Stimulated activated CD4-positive, alpha-beta T cell treated with anti-CD3 and anti-CD28 coated beads, TNF-alpha, amount 100 ng/mL, for 24 hours (primary cell): ENCODE data around the gene TAP2.
A peak's percentile ranks its signal among the peaks of the same experiment; 100 is the strongest.

Source experiments
- DNase-seq, 3 experiments: peaks; one replicate each; pipeline ENCODE4 v3.0.0-alpha.2; 2020; ENCODE audit warnings: low read depth in 3 of 3

TAP2 gene

DNA sequence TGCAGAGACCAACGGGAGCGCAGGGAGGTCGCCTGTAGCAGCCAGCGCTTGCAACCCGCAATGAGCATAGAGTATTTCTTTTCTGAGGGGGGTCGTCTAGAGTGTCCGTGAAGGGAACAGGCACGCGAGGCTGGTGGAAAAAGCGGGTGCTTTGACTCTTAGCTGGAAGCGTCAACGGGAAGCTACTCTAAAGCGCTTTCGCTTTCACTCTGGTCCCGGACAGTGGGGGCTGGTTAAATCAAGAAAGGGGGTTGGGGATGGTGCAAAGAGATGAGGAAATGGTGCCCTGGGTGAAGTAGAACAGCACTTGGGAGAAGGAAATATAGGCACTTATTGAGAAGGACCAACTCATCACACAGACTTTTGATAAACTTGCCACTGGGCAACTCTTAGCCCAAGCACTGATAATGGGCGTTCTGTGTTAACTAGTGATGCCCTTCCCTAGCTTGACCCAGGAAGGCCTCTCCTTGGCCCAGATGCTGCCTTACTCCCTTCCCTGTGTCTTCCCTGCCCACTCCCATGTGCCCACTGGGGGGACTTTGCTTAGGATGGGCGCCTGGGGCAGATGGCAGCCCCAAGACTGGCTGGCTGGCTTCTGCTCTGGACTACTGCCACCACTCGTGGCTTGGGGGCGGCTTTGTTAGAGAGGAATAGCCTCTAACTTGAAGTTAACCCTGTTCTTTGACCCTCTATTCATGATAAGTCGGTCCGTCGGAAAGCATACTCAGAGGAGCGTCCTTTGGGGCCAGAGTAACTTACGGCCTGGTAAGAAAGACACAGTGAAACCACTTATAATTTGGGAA, 16.0 kb upstream of the TAP2 start:
- peak in 1 of 3 experiments; percentile 56 for DNase-seq

DNA sequence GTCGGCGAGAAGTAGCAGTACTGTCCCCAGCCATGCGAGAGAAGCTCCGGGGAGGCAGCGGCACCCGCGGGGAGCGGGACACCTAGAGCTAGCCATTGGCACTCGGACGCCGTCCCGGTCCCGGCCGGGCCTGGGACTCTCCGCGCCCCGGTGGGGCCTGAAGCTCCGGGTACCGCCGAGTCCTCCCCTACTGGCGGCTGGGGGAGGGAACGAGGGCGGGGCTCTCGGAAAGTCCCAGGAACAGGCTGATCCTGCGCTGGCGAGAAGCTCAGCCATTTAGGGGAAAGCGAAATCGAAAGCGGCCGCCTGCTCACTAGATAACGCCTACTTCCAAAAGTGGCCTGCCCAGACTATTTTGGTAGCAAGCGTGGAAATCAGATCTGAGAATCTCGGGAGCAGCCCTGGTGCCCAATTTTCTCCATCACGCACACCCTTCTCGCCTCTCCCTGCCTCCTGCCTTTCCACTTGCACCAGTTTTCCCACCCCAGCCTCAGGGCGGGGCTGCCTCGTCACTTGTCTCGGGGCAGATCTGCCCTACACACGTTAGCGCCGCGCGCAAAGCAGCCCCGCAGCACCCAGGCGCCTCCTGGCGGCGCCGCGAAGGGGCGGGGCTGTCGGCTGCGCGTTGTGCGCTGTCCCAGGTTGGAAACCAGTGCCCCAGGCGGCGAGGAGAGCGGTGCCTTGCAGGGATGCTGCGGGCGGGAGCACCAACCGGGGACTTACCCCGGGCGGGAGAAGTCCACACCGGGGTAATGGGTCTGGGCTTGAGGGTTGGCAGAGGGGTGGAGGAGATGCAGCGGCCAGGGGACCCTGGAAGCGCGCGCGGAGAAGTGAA, 15.2 kb upstream of the TAP2 start, which contains the start of the genes PSMB9 and TAP1:
TSS of gene PSMB9 (plus strand) at position 652 of the 835 bp plus-strand sequence. CDS start at position 690, 38 bp downstream.
TSS of gene TAP1 (minus strand) at position 164 of the 835 bp plus-strand sequence. CDS start at position 96, 68 bp downstream.
- peak; percentile 91 to 96 (median 92) for DNase-seq

DNA sequence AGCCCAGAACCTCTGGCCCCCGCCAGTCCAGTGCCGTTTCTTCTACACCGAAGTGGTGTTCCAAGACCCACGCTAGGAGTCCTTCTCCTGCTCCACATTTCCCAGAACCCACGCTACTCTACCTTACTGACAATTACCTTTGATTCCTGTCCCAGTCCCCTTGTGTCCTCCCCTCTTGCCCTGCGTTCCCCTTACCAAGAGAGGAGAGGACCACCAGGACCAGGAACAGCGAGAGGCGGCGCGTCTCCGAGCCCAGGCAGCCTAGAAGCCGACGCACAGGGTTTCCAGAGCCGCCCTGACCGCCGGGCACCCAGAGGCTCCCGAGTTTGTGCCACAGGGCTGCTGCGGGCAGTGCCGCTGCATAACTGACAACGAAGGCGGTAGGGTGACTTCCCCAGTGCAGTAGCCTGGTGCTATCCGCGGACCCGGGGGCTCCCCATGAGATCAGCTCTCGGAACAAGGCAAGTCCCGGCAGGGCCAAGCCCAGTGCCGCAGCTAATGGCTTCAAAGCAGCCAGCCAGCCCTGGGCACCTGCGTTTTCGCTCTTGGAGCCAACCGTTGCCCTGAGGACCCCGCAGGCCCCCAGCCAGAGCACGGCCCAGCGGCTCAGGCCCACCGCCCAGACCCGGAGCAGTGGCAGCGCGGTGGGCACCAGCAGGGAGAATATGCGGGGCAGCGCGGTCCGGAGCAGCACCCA, 14.5 kb upstream of the TAP2 start:
- peak in 1 of 3 experiments; percentile 48 for DNase-seq

DNA sequence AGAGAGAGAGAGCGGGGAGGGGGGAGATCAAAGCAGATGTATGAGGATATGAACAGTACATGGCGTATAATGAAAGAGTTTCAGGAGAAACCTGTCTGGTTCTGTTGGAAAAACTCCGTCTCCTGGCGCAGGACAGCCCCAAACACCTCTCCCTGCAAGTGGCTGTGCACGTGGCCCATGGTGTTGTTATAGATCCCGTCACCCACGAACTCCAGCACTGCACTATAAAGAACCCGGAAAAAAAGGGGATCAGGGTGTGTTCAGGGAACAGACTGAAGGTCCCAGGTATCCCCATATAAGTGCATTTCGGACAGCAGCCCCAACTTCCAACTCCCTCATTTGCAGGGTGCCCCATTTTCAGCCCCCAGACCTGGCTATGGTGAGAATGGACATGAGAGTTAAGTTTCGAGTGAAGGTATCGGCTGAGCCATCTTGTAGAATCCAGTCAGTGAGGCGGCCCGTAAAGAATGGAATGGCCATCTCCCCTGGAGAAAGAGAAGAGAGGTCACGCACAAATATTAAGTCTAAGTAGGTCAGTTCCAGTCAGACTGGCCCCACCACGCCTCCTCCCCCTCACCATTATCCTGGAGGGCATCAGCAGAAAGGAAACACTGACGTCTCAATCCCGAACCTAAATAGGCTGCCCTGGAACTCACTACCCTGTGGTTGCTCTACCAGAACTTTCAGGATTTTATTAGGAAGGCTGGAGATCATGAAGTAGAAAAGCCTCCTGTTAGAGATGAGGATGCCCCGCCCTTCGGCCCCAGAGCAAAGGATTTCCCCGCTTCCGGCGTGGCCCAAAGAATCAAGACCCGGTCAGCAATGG, 13.7 kb upstream of the TAP2 start:
- no peak for DNase-seq

DNA sequence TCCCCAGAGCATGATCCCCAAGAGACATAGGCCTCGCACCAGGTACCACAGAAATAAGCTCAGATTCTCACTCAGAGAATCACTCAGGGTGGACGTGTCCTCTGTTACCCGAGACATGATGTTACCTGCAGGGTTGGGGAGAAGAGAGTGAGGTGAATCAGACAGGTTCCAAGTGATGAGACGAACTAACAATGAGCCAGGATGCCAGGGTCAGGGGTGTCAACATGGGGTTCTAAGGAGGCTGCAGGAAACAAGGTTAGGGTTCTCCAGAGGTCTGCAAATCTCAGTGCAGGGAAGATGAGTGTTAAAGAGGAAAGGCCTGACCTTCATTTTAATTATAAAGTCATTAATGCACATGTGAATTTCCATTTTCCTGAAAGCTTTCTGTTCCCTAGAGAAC, 12.5 kb upstream of the TAP2 start:
- no peak for DNase-seq

DNA sequence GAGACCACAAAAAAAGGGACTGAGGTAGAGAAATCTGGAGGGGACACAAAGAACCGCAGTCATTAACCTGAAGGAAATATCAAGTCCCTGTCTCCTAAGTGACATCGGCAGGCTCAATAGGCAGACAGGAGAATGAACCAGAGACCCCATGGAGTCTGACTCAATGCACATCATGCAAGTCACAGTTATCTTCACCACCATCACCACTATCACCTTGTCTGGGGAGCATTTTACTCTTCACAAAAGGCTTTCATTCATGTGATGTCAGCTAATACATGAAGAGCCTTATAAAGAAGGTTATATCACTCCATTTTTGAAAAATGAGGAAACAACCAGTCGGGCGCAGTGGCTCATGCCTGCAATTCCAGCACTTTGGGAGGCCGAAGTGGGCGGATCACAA, 10.6 kb upstream of the TAP2 start:
- DNase-seq = no peak

DNA sequence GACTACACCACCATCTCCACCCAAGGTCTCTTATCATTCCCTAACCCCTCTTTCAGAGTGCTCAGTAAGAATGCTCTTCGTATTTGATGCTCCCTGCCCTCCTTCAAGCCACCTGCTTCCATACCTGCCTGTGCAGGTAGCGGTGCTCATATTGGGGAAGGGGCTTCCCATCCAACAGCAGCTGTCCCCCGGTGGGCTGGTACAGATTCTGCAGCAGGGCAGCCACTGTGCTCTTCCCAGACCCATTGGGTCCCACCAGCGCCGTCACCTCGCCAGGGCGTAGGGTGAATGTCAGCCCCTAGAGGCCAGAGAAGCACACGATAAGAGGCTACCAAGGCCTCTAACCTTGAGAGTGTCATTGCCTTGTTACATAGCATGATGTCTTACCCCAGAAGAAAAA, 9.3 kb upstream of the TAP2 start:
- DNase-seq = no peak

DNA sequence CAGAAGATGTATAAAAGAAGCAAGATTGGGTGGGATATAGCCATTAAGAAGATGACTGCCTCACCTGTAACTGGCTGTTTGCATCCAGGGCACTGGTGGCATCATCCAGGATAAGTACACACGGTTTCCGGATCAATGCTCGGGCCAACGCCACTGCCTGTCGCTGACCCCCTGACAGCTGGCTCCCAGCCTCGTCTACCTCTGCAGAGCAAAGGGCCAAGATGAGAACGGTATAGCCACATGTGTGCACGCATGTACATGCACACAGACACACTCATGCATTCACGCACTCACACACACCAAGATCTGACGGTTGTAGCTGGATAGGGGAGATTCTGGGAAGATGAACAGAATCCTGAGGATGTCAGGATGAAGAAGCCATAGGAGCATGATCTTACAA, 8.5 kb upstream of the TAP2 start:
- no peak for DNase-seq

DNA sequence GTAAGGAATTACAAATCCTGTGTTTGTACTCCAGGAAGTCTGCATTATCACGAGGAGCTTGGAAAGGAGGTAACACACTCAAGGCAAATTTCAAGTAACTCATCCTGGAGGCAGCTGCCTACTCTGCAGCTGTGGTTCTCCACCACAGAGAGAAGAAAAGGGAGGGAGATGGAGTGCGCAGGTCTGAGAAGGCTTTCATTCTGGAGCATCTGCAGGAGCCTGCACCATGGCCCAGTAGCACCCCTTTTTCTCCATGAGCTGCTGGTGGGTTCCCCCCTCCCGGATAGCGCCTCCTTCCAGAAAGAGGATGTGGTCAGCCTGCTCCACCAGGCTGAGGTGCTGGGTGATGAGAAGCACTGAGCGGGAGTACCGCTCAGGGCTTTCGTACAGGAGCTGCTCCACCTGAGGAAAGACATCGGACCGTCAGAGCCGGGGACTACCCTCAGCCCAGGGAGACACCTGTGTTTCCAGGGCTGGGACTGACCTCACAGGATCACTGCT, 6.9 kb upstream of the TAP2 start:
- DNase-seq = peak in 1 of 3 experiments; percentile 50

DNA sequence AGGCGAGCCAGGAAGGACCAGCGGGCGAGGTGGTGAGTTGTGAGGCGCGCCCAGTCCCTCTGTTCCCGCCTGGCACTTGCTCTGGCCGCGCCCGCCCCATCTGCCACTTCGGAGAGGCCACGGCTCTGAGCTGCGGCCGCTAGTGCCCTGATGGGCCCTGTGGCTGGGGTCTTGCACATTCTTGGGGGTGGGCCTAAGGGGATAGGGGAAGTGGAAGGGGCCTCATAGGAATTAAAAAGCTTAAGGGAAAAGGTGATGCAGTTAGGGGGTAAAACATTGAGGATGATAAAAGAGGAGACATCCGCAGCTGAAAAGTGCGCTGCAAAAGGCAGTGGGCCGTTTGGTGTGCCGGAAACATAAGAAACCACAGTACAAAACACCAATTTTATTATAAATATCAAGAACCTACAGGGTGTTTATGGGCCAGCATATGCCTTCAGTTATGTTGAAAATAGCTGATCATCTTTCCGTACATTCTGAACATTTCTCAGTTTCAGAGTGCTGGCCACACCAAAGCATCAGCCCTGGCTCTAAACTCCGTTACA, 6.4 kb upstream of the TAP2 start:
- DNase-seq = no peak

DNA sequence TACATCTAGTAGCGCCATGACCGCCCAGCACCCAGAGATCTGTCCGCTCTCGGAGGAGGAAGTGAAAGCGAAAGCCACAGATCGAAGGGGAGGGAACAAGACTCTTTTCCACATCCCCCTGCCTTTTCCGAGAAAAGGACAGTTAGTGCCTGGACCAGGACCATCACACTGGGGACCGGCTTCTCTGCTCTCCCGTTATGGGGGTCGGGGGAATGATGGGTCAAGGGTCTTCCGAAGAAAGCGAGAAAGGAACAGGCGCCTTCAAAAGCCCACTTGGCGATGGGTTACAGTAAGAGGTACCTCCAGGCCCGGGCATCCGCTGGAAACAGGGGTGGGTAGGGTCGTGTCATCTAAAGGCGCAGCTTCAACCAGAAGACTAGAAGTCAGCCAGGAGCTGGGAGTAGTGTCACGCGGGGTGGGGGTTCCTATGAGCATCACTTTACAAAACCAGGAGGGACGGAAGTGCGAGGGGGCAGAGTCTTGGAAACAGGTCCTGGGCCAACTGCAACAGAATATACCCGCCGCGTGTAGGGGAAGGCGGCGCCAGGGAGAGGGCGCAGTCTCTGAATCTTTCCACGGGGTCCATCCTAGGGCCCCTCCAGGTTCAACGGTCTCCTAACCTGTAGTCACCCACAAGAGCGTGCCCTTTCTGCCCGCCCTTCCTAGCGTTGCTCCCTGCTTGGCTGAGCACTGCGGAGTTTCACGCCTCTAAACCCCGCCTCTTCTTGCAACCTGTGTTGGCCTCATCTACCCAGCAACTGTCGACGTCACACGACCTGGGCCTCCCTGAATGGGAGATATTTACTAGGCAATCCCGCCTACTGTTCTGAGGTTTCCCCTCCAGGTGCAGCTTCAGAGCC, 5.7 kb upstream of the TAP2 start, which contains the start of gene PSMB8:
TSS of gene PSMB8 (minus strand) at position 69 of the 860 bp plus-strand sequence. CDS start at position 18, 51 bp downstream.
- DNase-seq = peak; percentile 96 to 98 (median 98)

DNA sequence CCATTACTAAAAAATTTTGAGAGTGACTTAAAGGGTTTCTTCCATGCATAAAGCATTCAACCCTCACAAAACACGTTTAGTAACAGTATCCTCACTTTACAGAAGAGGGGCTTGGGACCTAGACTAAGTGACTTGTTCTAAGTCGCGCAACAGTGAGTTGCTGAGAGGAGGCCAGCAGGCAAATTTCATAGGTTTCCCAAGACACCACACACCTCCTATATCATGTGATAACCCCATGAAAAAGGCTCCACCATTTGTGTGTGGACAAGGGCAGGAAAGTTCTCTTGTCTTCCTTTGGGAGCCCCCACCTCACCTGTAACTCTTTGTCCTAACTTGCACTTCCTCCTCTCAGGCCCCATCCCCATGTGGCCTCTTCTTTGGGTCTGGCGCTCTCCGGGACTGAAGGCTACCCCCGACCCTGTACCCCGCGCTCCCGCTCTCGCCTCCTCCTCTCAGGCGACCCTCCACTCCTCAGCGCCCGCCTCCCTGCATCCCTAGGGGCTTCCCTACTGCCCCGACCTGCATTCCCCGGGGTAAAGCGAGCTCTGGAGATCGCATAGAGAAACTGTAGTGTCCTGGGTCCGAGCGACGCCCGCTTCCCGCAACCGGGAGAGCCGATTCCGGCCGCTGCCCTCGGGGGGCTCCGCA, 4.9 kb upstream of the TAP2 start:
- DNase-seq = no peak

DNA sequence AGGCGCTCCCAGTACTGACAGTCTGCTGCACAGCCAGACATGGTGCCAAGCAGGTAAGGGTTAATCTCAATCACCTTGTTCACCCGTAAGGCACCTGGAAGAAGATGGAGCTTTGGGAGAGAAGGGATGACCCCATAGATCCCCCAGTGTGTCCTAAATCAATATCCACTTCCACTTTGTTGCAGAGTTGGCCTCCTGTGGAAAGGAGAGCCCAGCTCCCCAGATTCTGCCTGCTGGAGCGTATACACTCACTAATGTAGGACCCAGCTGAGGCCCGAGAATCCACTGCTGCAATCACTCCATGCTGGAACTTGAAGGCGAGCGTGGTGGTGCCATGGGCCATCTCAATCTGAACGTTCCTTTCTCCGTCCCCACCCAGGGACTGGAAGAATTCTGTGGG, 4.2 kb upstream of the TAP2 start:
- DNase-seq = no peak

DNA sequence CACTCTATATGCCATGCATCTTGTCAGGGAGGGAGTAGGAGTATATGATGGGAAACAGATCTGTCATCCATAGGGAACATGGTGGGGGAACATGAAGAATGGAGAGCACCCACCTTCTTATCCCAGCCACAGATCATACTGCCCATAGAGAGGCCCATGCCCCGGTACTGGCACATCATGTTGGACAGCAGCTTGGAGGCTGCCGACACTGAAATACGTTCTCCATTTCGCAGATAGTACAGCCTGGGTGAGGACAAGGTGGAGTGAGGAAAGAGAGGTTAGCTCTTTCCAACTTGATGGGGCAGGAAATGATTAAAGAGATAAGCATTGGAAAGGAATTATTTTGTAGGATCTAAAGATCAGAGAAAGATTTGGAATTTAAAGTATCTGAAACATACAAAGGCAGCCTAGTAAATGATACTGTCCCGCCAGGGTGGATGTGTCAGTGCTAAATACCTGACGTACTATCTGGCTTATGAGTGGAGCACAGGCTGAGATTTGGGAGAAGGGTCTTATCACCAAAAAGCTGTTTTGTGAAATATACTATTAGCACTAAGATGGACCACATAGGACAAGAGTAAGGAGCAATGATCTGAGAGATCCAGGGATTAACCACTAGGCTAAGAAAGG, 3.6 kb upstream of the TAP2 start:
- DNase-seq = no peak

DNA sequence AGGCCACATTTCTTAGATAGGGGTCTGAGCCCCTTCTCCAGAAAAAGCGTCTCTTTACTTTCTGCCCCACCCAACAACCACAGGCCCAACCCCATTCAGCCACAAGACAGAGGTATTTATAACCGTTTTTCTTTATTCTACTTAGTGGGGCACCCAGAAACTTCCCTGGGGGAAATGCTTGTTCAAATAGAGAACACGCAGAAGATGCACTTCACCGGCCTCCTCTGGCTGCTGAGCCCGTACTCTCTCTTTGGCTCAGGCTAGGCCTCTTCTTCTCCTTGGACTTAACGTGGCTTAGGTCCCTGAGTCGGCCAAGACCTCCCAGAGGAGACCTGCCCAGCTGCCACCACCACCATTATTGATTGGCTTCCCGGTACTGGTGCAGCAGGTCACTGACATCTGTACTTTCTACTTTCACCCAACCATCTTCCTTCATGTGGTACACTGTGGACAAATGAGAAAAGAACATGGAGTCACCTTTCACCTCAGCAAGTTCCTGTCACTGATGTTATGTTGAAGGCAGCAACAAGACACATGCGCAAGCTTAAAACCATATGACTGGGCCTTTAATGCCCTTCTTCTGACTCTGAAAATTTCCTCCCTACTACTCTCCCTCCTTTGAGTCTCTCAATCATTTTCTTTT, 2.2 kb upstream of the TAP2 start:
- DNase-seq = peak in 1 of 3 experiments; percentile 50

DNA sequence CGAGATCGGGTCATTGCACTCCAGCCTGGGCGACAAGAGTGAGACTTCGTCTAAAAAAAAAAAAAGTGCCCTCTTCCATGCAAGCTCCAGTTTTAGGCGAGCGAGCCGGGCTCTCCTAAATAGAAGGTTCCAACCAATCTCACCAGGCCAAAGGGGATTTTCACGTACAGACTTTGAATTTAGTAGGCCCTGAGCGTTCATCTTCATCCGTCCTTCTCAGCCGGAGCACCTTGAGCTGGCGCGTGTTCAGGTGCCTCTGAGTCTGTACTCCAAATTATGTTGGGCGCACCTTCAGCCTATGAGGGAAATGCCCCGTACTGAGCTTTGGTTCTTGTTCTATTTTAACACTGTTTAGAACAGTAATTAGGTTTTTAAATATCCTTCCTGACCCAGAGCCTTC, 817 bp upstream of the TAP2 start:
- no peak for DNase-seq

DNA sequence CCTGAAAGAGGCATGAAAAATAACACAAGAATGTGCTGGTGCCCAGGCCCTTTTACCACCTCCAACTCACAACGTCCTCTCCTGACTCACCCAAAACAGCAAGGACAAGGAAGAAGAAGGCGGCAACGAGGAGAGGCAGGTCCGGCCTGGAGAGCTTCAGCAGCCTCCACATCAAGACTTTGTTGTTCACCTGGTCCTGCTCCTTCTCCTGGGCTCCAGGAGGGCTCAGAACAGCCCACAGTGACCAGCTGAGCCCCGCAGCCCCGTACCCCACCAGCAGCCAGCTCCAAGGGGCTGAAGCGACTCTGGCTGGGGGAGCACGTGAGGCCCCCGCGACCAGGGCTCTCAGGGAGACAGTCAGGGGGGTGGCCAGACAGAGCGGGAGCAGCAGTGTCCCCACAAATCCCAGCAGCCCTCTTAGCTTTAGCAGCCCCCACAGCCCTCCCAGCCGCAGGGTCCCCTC, 857 bp downstream of the TAP2 start:
- DNase-seq = no peak

DNA sequence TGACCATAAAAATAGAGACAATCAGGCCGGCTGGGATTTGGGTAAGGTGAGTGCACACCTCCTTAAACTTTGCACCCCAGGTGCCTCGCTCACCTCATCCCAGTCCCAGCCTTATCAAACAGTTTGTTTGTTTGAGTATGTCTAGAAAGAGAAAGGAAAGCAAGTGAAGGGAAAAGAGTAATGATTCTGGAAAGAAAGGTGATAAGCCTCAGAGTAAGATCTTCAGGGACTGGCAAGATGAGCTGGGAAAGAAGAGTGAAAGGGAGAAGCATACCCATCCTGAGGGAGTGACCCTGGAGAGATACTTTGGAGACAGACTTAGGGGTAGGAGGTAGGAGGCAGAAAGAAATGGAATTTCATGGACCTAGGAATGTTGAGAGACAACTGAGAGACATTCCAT, 1.7 kb downstream of the TAP2 start:
- DNase-seq = no peak
